Subcutaneous preadipocyte (primary cell): ENCODE data around the gene BCL7B. TPM values are rescaled to one million over a fixed set of nuclear protein-coding genes. Genes with fewer than 3 reads are reported as not detected.

Experiments
- small RNA-seq: library from RNA; depleted of rRNA; stranded (forward); fragments of <200 nt; gene quantifications from one replicate; pipeline ENCODE3, GENCODE V24; 2012
- total RNA-seq: library from RNA; depleted of rRNA; stranded (reverse); fragments of >200 nt; gene quantifications from 2 replicates; pipeline ENCODE4 v1.2.3, GENCODE V29; 2012

The BCL7B gene
- 23.5 and 28.2 TPM in 2 replicates for total RNA-seq

DNA sequence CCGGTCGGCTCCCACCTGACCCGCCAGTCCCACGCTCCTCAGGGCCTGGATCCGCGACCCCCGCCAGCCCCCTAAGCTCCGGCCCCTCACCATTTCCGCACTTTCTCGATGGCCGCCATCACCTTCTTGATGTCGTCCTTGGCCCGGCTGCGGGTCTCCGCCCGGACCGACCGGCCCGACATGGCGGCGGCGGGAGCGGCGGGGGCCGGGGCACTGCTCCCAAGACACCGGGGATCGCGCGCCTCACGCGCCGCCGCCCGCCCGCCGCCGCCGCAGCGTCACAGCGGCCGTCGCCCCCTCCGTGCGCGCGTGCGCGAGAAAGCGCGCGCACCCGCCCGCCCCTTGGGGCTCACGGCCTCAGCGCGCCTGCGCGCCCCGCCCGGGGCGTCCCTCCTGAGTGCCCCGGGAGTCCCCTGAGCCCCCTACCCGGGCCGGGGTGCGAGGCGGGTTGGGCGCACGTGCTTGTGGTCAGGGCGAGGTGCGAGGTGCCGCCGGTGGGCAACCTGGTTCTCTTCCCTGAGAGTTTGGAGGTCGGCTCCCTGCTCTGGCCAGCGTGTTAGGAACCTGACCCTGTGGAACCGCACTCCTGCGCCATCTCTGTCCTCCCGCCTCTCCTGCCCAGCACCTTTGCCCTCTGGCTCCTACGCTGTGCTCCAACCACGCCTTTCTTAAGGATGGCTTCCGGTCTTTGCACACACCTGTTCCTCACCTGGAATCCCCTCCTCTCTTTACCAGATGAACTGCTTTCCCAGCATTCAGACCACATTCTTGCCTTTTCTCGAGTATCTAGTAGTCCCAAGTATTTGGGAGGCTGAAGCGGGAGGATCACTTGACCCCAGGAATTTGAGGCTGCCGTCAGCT is at the start of gene BCL7B:
Gene BCL7B (minus strand): TSS at position 294 of the 861 bp plus-strand sequence. CDS start 112 bp downstream, at position 182.

DNA sequence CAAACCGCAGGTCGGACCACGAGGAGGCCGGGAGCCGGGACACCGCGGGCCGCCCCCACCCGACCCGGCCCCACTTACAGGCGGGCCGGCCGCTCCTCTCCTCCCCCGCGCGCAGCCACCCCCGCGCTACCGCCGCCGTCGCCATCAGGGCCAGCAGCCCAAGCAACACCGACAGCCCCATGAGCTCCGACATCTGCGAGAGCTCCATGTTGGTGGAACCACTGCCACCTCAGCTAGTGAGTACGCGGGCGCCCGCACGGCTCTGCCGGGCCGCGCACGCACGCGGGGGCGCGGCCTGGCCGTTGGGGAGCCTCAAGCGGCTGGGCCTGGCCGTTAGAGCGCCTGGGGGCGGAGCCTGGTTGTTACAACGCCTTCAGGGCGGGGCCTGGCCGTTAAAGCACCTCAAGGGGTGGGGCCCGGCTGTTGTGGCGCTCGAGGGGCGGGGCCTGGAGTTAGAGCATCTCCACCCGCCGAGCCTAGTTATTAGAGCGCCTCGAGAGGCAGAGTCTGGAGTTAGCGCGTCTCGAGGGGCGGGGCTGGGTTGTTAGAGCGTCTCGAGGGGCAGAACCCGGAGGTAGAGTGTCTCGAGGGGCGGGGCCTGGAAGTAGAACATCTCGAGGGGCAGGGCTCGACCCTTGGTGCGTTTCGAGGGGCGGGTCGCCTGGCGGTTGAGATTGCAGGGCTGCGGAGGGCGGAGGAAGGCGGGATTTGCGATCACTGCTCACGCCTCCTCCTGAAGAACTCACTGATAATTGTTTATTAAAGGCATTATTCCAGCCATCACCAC is 21.0 kb upstream of the BCL7B start, which contains the start of gene TBL2:
Gene TBL2 (minus strand): TSS at position 238 of the 787 bp plus-strand sequence. CDS start 30 bp downstream, at position 208.

DNA sequence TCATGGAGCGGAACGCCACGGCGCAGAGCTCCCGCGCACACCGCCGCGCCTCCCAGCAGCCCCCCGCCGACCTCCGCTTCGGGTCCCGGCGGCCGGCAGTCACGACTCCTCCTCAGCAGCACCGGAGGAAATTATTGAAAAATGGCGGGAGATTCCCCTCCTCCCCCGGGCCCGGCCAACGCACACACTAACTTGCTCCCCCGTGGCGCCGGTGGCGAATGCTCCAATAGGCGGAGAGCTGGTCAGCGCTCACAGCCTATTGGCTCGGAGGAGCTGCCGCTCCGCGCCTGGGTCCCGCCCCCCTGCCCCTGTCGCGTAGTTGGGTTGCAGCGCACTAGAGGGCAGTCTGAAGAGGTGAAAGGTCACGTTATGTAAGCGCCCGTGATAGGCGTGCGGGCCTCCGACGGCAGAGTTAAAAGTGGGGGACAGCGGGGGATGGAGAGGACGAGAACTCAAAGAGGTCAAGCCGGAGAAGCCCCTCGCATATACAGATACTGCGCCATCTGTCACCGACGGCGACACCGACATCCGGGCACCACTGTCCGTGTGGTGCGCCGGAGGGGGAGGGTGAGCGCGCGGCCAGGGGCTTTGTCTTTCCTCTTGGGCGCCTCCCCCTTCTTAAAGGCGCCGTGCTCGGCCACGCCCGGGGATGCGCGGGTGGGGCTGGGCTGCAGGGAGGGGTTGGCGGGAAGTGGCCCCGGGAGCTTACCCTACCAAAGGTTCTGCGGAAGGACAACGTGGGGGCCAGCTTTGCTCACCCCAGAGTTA is 35.2 kb downstream of the BCL7B start, which contains the start of gene BAZ1B:
Gene BAZ1B (minus strand): TSS at position 189 of the 768 bp plus-strand sequence. CDS start 360 bp downstream, outside the sequence.

Small RNA genes within 50 kb of the gene (small RNA-seq; reads per million reads assigned to genes)
- not detected for gene RNU6-1198P

Other genes with a start within 250 kb of the BCL7B start
- gene NSUN5, start 248.9 kb downstream of the BCL7B start, total RNA-seq = 19.8 and 22.5 TPM in 2 replicates
- gene TRIM50, start 229.6 kb downstream of the BCL7B start, total RNA-seq = not detected in 2 replicates
- gene FKBP6, start 229.5 kb downstream of the BCL7B start, total RNA-seq = not detected in 2 replicates
- gene FZD9, start 123.9 kb downstream of the BCL7B start, total RNA-seq = under 0.01 and 0.20 TPM in 2 replicates
- gene BAZ1B, start 35.4 kb downstream of the BCL7B start, total RNA-seq = 49.2 and 70.2 TPM in 2 replicates
- gene TBL2, start 20.9 kb upstream of the BCL7B start, total RNA-seq = 79.0 and 80.8 TPM in 2 replicates
- gene MLXIPL, start 66.8 kb upstream of the BCL7B start, total RNA-seq = 0.39 and 1.5 TPM in 2 replicates
- gene VPS37D, start 110.1 kb upstream of the BCL7B start, total RNA-seq = 2.3 and 2.9 TPM in 2 replicates
- 2.2 and 2.3 TPM in 2 replicates for gene DNAJC30, start 125.8 kb upstream of the BCL7B start, total RNA-seq
- 26.5 and 34.2 TPM in 2 replicates for gene BUD23, start 125.9 kb upstream of the BCL7B start, total RNA-seq
- gene STX1A, start 162.0 kb upstream of the BCL7B start, total RNA-seq = 24.3 and 70.8 TPM in 2 replicates
- 22.8 and 27.8 TPM in 2 replicates for gene ABHD11, start 181.1 kb upstream of the BCL7B start, total RNA-seq
- not detected in 2 replicates for gene CLDN3, start 212.6 kb upstream of the BCL7B start, total RNA-seq